Activated T-cell treated with anti-CD3 and anti-CD28 coated beads, Interleukin-2, amount 50 U/mL, for 4 hours (primary cell): Measurements from ENCODE around the gene HTR7. TPM values are rescaled to one million over a fixed set of nuclear protein-coding genes. Genes with fewer than 3 reads are reported as not detected.

Source experiments
- ATAC-seq, 2 donors: fragments of 200-7000 bp; cut with Tn5 transposase; one replicate each; pipeline ENCODE4 v1.10.0; 2021
- DNase-seq: peaks from one replicate; pipeline ENCODE4 v3.0.0-alpha.2; 2020
- H3K27me3 Mint-ChIP-seq: one replicate; pipeline ENCODE4 v1.8.0; 2021; ENCODE audit warnings: low read depth, mixed read lengths
- H3K36me3 Mint-ChIP-seq: one replicate; pipeline ENCODE4 v1.8.0; 2022; ENCODE audit warnings: mixed read lengths; ENCODE audit not compliant: insufficient read depth
- H3K4me1 Mint-ChIP-seq: one replicate; pipeline ENCODE4 v1.8.0; 2021; ENCODE audit warnings: low read depth, mixed read lengths
- H3K4me3 Mint-ChIP-seq: one replicate; pipeline ENCODE4 v1.8.0; 2021; ENCODE audit warnings: mild to moderate bottlenecking, moderate library complexity, mixed read lengths
- H3K9me3 Mint-ChIP-seq: one replicate; pipeline ENCODE4 v1.8.0; 2021; ENCODE audit warnings: mixed read lengths
- total RNA-seq, 3 donors: library from RNA; stranded (reverse); gene quantifications; one replicate each; pipeline ENCODE4 v1.2.1, GENCODE V29; 2021

The HTR7 gene
- total RNA-seq, 3 donors from 2014 or later: not detected

GRCh38 chr10:90718182-90718581, 139.7 kb downstream of the HTR7 start:
- no peak for ATAC-seq
- Mint-ChIP-seq H3K27me3 (peaks cover 6% of the 10 kb centered on the region), H3K4me3 (no peak overlapping the region), H3K4me1 (peaks cover 2% of the 10 kb centered on the region), H3K36me3 (no peaks in the 10 kb centered on the region), H3K9me3 (no peaks in the 10 kb centered on the region)
- DNase-seq: no peak

- Mint-ChIP-seq H3K36me3 (no peaks in the 10 kb centered on the region), H3K4me3 (no peak overlapping the region), H3K9me3 (no peaks in the 10 kb centered on the region), H3K27me3 (peaks cover 6% of the 10 kb centered on the region), H3K4me1 (no peaks in the 10 kb centered on the region)
- DNase-seq (no peak), ATAC-seq (no peak)
Observed at GRCh38 chr10:90712529-90712928, 145.3 kb downstream of the HTR7 start.

GRCh38 chr10:90709727-90710126, 148.1 kb downstream of the HTR7 start:
- DNase-seq: no peak
- no peak overlapping the region for H3K4me3 Mint-ChIP-seq
- ATAC-seq: no peak

GRCh38 chr10:90707657-90708056, 150.2 kb downstream of the HTR7 start:
- no peaks in the 10 kb centered on the region for H3K36me3 Mint-ChIP-seq
- H3K27me3 Mint-ChIP-seq: peaks cover 2% of the 10 kb centered on the region
- DNase-seq: no peak
- H3K4me3 Mint-ChIP-seq: no peak overlapping the region
- H3K9me3 Mint-ChIP-seq: no peaks in the 10 kb centered on the region
- ATAC-seq: no peak
- no peaks in the 10 kb centered on the region for H3K4me1 Mint-ChIP-seq

More at GRCh38 chr10:90709727-90710126, 148.1 kb downstream of the HTR7 start:
- Mint-ChIP-seq H3K4me1 (no peaks in the 10 kb centered on the region), H3K36me3 (no peaks in the 10 kb centered on the region), H3K9me3 (no peaks in the 10 kb centered on the region), H3K27me3 (peaks cover 2% of the 10 kb centered on the region)

GRCh38 chr10:90701428-90701827, 156.4 kb downstream of the HTR7 start:
- Mint-ChIP-seq H3K4me1 (no peaks in the 10 kb centered on the region), H3K36me3 (no peaks in the 10 kb centered on the region), H3K9me3 (no peaks in the 10 kb centered on the region), H3K27me3 (peaks cover 10% of the 10 kb centered on the region), H3K4me3 (no peak overlapping the region)
- DNase-seq: no peak
- no peak for ATAC-seq

GRCh38 chr10:90695915-90696676, 161.7 kb downstream of the HTR7 start:
- Mint-ChIP-seq H3K4me1 (no peaks in the 10 kb centered on the region), H3K9me3 (no peaks in the 10 kb centered on the region), H3K27me3 (peaks cover 8% of the 10 kb centered on the region), H3K36me3 (no peaks in the 10 kb centered on the region), H3K4me3 (no peak overlapping the region)
- DNase-seq (no peak), ATAC-seq (peak; percentile 67)

Other genes with a start within 250 kb of the HTR7 start
- 10 to 100 TPM; 89.4 to 97.4 (median 90.8) TPM for gene RPP30, start 13.9 kb upstream of the HTR7 start, total RNA-seq
- not detected for gene ANKRD1, start 63.0 kb upstream of the HTR7 start, total RNA-seq